Ureter (tissue), 1 donor: ENCODE measurements around the gene ST6GALNAC1. TPM values are rescaled to one million over a fixed set of nuclear protein-coding genes. Genes with fewer than 3 reads are reported as not detected.

Experiments
- DNase-seq: peaks from one replicate; pipeline ENCODE4 v3.0.0-alpha.2; 2020; ENCODE audit warnings: low spot score
- total RNA-seq: library from RNA; stranded (reverse); gene quantifications from one replicate; pipeline ENCODE4 v1.2.4, GENCODE V29; 2023
- donor health status: DM: yes; HTN: yes; CAD: no.

Gene ST6GALNAC1
- total RNA-seq, 1 donor from 2014 or later: 11.3 TPM

DNA sequence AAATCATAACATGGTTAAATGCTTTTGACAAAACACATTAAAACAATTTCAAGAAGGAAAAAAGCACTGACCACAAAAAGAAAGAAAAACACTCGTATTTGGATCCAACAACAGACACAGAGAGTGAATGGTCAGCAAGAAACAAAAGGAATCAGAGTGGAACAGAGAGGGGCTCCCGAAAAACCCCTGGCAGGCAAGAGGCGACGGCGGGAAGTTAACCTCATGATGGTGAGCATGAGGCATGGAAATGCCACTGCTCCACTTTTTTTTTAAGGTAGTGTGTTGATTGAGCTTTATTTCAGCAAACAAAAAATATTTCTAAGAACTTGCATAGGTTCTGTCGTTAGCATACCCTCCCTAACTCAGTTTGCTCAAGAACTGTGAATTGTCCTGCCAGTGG, 32.1 kb upstream of the ST6GALNAC1 start:
- DNase-seq: no peak

DNA sequence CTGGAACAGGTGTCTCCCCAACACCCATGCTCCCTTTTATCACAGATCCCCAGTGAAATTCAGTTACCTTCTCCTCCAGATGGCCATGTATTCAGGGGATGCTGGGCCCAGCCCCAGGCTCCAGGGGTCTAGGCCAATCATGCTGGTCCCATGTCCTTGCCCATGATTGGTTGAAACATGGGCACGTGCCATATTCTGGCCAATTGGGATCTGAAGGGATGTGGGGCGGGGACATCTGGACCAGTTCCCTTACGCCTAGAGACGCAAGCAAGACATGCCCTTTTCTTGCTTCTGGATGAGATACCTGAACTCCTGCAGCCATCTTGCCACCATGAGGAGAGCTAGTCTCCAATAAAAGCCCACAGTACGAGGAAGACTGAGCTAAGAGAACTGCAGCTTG, 31.0 kb upstream of the ST6GALNAC1 start:
- DNase-seq: no peak

- no peak for DNase-seq
Measured at GRCh38 chr17:76673729-76674128, 30.2 kb upstream of the ST6GALNAC1 start.

- DNase-seq: no peak
Measured at GRCh38 chr17:76672892-76673291, 29.3 kb upstream of the ST6GALNAC1 start.

DNA sequence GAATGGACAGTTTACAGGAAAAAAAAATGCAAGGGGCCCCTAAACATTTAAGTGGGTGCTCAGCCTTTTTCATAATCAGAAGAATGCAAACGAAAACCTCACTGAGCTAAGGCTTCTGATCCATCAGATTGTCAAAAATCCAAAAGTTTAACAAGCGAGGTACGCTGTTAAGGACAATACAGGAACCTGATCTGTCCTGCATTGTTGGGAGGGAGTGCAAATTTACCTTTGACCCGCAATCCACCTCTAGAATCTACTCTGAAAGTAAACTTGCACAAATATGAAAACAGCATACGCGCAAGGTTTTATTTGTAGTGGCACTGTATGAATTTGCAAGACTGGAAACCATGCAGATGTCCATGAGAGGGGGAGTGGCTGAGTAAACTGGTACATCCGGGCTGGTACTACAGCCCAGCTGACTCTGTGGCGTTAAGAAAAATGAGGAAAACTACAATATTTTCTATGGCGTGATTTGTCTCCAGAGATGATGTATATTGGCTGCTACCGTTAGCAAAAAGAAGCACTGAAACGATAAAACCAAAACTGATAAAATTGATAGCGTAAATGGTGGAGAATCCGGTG, 28.8 kb upstream of the ST6GALNAC1 start:
- DNase-seq: no peak

GRCh38 chr17:76671912-76672262, 28.3 kb upstream of the ST6GALNAC1 start:
- no peak for DNase-seq

GRCh38 chr17:76671123-76671911, 27.8 kb upstream of the ST6GALNAC1 start:
- DNase-seq: peak; percentile 100

- DNase-seq: no peak
Measured at GRCh38 chr17:76670718-76671122, 27.2 kb upstream of the ST6GALNAC1 start.

- no peak for DNase-seq
Measured at GRCh38 chr17:76670020-76670717, 26.6 kb upstream of the ST6GALNAC1 start.

- DNase-seq: no peak
Measured at GRCh38 chr17:76667786-76668453, 24.4 kb upstream of the ST6GALNAC1 start.

DNA sequence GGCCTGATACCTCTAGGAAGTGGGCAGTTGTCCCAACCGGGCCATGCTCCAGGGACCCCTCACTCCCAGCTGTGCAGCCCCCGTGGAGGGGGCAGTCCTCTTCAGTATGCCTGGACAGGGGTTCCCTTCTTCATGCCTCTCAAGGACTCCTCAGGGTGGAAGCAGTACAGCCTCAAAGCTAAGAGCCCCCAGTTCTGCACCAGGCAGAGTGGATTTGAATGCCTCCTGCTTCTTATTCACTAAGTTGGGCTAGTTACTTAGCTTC, 23.9 kb upstream of the ST6GALNAC1 start:
- no peak for DNase-seq

GRCh38 chr17:76660656-76661042, 17.1 kb upstream of the ST6GALNAC1 start:
- no peak for DNase-seq

DNA sequence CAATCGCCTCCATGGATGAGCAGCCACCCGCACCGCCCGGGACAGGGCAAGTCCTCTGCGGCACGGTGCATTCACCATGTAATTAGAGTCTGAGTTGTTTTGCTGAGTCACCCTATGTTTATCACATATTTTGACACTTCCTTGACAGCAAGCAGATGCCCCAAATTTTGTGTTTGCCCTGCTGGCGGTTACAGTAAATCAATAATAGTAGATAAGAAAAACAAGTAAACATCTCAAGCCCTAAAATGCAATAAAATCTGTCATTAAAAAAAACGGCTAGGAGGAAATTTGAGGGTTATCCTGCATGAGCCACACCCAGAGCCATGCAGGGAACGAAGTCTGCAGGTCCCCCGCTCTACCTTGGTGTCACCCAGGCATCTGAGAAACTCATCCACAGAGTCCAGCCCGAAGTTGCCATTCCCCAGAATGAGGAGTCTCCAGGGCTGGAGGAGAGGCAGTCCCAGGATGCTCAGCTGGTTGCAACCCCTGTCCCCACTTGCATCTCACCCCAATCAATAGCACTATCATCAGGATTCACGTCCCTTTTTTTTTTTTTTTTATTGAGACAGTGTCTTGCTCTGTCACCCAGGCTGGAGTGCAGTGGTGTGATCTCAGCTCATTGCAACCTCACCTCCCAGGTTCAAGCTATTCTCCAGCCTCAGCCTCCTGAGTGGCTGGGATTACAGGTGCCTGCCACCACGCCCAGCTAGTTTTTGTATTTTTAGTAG, 16.5 kb upstream of the ST6GALNAC1 start:
- DNase-seq: no peak

DNA sequence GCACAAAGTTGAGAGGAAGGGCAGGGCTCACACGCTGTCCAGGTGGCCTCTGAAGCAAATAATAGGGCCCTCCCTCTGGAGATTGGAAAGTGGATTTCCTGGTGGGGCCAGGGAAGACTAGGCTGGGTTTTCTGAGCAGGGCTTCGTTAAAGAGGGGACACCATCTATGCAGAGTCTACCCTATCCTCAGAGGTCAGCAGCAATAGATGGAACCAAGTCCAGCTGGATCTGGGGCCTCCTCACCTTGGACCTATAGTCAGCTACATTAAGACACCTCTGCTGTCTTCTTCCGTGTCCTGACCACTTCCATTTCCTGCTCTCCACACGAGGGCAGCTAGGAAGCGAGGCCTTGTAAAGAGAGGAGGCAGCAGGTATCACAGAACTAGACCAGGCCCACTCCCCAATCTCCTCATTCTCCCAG, 14.7 kb upstream of the ST6GALNAC1 start:
- no peak for DNase-seq

DNA sequence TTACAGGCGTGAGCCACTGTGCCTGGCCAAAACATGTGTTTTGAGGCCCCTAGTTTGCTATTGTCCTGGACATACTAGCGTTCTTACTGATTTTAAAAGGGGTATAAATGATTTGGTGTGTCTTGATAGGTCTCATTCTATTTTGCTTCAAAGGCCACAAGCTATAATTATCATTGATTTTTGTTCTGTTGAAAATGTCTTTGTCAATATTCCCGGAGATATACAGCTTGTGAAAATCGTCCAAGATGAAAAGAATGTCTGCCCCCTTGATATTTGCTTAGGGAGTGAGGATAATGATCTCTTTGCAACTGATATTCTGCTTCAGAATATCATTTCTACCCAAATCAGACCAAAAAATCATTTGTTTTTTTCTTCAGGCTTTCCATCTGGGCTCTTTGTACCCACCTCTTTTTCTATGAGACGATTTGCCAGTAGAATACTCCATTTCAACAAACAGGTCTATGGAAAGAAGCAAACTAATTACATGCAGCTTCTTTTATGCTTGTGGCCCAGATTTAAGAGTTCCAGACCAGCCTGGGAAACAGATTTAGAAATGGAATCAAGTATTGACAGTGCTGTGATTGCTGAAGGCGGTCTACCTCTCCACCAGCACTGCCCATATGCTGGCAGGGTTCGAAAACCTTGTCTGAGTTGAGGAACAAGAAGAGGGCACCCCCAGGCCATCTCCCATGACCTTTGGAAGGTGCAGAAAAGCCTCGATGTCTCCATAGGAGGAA, 14.1 kb upstream of the ST6GALNAC1 start:
- no peak for DNase-seq

DNA sequence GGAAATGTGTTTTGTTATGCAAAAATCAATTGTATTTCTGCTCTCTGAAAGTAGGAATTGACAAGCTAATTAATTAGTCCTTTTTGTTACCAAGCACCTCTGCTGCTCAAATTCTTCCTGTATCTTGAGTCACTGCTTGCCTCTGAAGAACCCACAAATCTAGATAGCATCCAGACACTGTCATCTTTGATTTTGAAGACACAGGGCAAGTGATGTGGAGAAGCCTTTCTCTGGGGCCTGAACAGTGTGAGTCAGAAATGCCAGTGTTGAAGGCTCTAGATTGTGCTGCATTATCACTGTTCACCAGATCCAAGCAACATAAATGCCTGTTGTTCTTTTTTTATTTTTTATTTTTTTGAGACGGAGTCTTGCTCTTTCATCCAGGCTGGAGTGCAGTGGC, 10.9 kb upstream of the ST6GALNAC1 start:
- DNase-seq: no peak

- DNase-seq: no peak
Measured at GRCh38 chr17:76650504-76650903, 6.9 kb upstream of the ST6GALNAC1 start.

- DNase-seq: no peak
Measured at GRCh38 chr17:76646712-76647111, 3.2 kb upstream of the ST6GALNAC1 start.

- no peak for DNase-seq
Measured at GRCh38 chr17:76645481-76645880, 1.9 kb upstream of the ST6GALNAC1 start.

GRCh38 chr17:76644995-76645394, 1.4 kb upstream of the ST6GALNAC1 start:
- DNase-seq: no peak

DNA sequence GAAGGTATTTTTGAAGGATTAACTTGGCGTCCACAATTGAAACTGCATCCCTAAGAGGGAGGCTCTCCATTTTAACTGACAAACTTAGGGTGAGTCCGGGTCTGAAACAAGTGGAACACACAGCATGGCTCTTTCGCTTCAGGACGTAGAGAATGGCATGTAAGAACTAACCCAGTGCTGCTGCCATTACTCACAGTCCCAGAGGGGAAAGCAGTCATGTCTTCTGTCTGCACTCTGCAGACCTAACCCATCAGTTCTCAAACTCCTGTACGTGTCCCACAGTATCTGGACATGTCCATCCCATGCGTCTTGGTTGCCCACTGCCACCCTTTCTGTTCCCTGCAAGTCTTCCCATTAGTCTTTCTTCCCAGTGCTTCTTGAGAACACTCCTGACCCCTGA, 563 bp downstream of the ST6GALNAC1 start:
- DNase-seq: no peak
